Loucy (cell line): ENCODE results near the gene AGMAT.
A peak's percentile ranks its signal among the peaks of the same experiment; 100 is the strongest.

Experiments used
- H2AFZ ChIP-seq: fragments of 200-600 bp; sonication (generic); 2 replicates; pipeline ENCODE4 v1.6.0; 2016; ENCODE audit warnings: antibody characterized with exemption, mild to moderate bottlenecking, low read length, moderate library complexity
- H3F3A ChIP-seq: fragments of 200-600 bp; 2 replicates; pipeline ENCODE4 v1.6.0; 2016; ENCODE audit warnings: antibody characterized with exemption, low read depth, mild to moderate bottlenecking
- H3K27me3 ChIP-seq: fragments of 200-600 bp; sonication (generic); 2 replicates; pipeline ENCODE4 v1.6.1; 2014; ENCODE audit warnings: low read length, mild to moderate bottlenecking; ENCODE audit not compliant: insufficient read depth, poor library complexity, severe bottlenecking
- H3K36me3 ChIP-seq: fragments of 200-600 bp; sonication (generic); 2 replicates; pipeline ENCODE4 v1.6.1; 2016; ENCODE audit warnings: low read length; ENCODE audit not compliant: insufficient read depth
- H3K4me1 ChIP-seq: fragments of 200-600 bp; sonication (generic); 2 replicates; pipeline ENCODE4 v1.5.1; 2014; ENCODE audit warnings: low read length, mild to moderate bottlenecking; ENCODE audit not compliant: insufficient read depth, poor library complexity, severe bottlenecking
- H3K4me2 ChIP-seq: fragments of 200-600 bp; sonication (generic); 2 replicates; pipeline ENCODE4 v1.6.0; 2014; ENCODE audit warnings: antibody characterized with exemption, low read length, low read depth, mild to moderate bottlenecking; ENCODE audit not compliant: poor library complexity, severe bottlenecking
- H3K4me3 ChIP-seq: fragments of 200-600 bp; sonication (generic); 2 replicates; pipeline ENCODE4 v1.5.1; 2014; ENCODE audit warnings: low read length, mild to moderate bottlenecking, mixed read lengths; ENCODE audit not compliant: poor library complexity, severe bottlenecking
- H3K79me2 ChIP-seq: fragments of 200-600 bp; sonication (generic); 2 replicates; pipeline ENCODE4 v1.6.1; 2014; ENCODE audit warnings: low read length; ENCODE audit not compliant: insufficient read depth
- H3K9ac ChIP-seq: fragments of 200-600 bp; sonication (generic); 2 replicates; pipeline ENCODE4 v1.6.0; 2014; ENCODE audit warnings: mild to moderate bottlenecking, low read depth, low read length, moderate library complexity; ENCODE audit not compliant: poor library complexity, severe bottlenecking
- H3K9me2 ChIP-seq: fragments of 200-600 bp; sonication (generic); replicated peaks from 2 replicates; pipeline ENCODE4 v1.6.1; 2016; ENCODE audit warnings: low read depth, low read length, mixed read lengths
- H3K9me3 ChIP-seq: fragments of 200-600 bp; sonication (generic); 2 replicates; pipeline ENCODE4 v1.6.1; 2014; ENCODE audit warnings: mild to moderate bottlenecking, antibody characterized with exemption, low read length, low read depth; ENCODE audit not compliant: insufficient read depth
- H4K20me1 ChIP-seq: fragments of 200-600 bp; sonication (generic); 2 replicates; pipeline ENCODE4 v1.6.0; 2014; ENCODE audit warnings: antibody characterized with exemption, low read length, mild to moderate bottlenecking; ENCODE audit not compliant: insufficient read depth, poor library complexity, severe bottlenecking
- CTCF ChIP-seq: fragments of 200-600 bp; sonication (generic); conservative IDR thresholded peaks from 2 replicates; pipeline ENCODE4 v1.5.1; 2014; ENCODE audit warnings: mild to moderate bottlenecking, antibody characterized with exemption, low read length
- EZH2phosphoT487 ChIP-seq: fragments of 200-600 bp; IDR thresholded peaks from 2 replicates; pipeline ENCODE4 v1.6.1; 2018; ENCODE audit warnings: antibody characterized with exemption, mild to moderate bottlenecking, moderate library complexity, borderline replicate concordance

The AGMAT gene

GRCh38 chr1:15627343-15627988 is 42.6 kb upstream of the AGMAT start:
- Histone ChIP-seq H3K9ac (no peak overlapping the region), H3F3A (no peaks in the 10 kb centered on the region), H3K9me2 (no peaks in the 10 kb centered on the region), H3K9me3 (no peaks in the 10 kb centered on the region), H3K4me2 (no peak overlapping the region), H3K27me3 (no peaks in the 10 kb centered on the region), H3K4me1 (peaks cover 17% of the 10 kb centered on the region), H3K4me3 (no peak overlapping the region), H2AFZ (no peak overlapping the region), H3K79me2 (peaks cover 38% of the 10 kb centered on the region), H4K20me1 (peaks cover 7% of the 10 kb centered on the region), H3K36me3 (peaks cover 50% of the 10 kb centered on the region; the same call in 1 of the 2 replicates)
- TF ChIP-seq CTCF: no peak
- no peak for TF ChIP-seq EZH2phosphoT487

DNA sequence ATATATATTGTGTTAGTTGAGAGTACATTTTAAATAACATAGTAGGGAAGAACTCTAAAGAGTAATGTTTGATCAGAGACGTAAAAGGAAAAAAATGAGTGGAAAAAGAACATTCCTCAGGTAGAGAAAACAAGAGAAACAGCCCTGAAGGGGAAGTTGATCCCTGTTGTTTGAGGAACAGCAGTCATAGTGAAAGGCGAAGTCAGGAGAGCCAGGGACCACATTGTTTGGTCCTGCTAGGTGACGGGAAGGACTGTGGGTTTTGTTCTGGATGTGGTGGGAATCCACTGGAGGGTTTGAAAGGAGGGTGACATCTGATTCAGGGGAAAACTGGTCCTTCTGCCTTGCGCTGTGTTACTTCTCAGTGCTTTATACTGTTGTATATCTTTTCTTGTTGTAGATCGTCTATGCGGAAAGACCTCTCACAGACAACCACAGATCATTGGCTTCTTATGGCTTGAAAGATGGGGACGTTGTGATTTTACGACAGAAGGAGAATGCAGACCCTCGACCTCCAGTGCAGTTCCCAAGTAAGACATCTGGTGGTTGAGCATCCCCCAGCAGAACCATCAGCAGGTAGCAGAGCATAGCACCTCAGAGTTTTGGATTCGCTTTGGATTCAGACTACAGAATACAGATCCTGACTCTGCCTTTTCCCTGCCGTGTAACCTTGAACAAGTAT is 41.6 kb upstream of the AGMAT start:
- no peaks in the 10 kb centered on the region for H3K9me3 ChIP-seq
- H3K4me3 ChIP-seq: no peak overlapping the region
- peaks cover 39% of the 10 kb centered on the region; the same call in 1 of the 2 replicates for H3K36me3 ChIP-seq
- peaks cover 49% of the 10 kb centered on the region for H3K79me2 ChIP-seq
- TF ChIP-seq EZH2phosphoT487: no peak
- no peak for TF ChIP-seq CTCF
- H3F3A ChIP-seq: no peaks in the 10 kb centered on the region
- no peak overlapping the region for H3K4me2 ChIP-seq
- no peaks in the 10 kb centered on the region for H3K27me3 ChIP-seq
- peaks cover 12% of the 10 kb centered on the region for H4K20me1 ChIP-seq
- H3K4me1 ChIP-seq: peaks cover 24% of the 10 kb centered on the region
- no peak overlapping the region for H3K9ac ChIP-seq
- no peak overlapping the region for H2AFZ ChIP-seq
- H3K9me2 ChIP-seq: no peaks in the 10 kb centered on the region

DNA sequence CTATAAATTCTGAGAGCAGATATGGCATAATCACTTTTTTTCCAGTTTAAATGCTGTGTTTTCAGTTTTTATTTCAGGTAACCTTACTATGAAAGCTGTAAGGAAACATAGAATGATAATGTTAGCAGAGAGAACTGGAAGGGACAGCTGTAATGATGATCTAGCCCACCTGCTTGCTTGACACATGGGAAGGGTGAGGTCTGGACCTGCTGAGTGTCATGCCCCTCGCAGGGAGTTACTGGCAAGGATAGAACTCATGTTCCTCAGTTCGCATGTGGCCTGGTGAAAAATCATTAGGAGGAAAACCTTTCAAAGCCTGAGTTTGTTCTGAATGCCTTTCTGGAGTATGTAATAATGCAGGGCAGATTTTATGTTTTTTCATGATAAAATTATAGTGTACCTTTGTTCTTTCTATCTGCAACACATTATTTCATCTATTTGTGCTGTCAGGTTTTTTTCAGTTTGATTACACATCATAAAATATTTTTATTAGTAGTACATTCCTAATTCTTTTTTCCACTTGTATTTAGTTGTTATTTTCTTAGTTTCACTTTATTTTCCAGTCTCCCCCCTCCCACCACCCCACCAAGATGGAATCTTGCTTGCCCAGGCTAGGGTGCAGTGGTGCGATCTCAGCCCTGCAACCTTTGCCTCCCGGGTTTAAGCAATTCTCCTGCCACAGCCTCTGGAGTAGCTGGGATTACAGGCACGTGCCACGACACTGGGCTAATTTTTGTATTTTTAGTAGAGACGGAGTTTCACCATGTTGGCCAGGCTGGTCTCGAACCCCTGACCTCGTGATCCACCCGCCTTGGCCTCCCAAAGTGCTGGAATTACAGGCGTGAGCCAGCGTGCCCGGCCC is 40.4 kb upstream of the AGMAT start:
- H3K4me2 ChIP-seq: peak overlapping the region; percentile 14
- H3F3A ChIP-seq: no peaks in the 10 kb centered on the region
- H3K36me3 ChIP-seq: peaks cover 29% of the 10 kb centered on the region; the same call in 1 of the 2 replicates
- TF ChIP-seq CTCF (no peak), EZH2phosphoT487 (no peak)
- no peak overlapping the region for H3K4me3 ChIP-seq
- no peak overlapping the region for H3K9ac ChIP-seq
- H3K9me2 ChIP-seq: no peaks in the 10 kb centered on the region
- no peak overlapping the region for H2AFZ ChIP-seq
- no peaks in the 10 kb centered on the region for H3K27me3 ChIP-seq
- H3K9me3 ChIP-seq: no peaks in the 10 kb centered on the region
- peaks cover 36% of the 10 kb centered on the region for H3K4me1 ChIP-seq
- H3K79me2 ChIP-seq: peaks cover 60% of the 10 kb centered on the region
- H4K20me1 ChIP-seq: peaks cover 18% of the 10 kb centered on the region
